HG03378 (cell line): Measurements from ENCODE around the gene WT1.

Source experiments
- ATAC-seq: cut with Tn5 transposase; IDR thresholded peaks from one replicate; pipeline ENCODE4 v1.9.1; 2021; ENCODE audit warnings: mild to moderate bottlenecking, moderate library complexity; ENCODE audit not compliant: unreplicated experiment

The WT1 gene

DNA sequence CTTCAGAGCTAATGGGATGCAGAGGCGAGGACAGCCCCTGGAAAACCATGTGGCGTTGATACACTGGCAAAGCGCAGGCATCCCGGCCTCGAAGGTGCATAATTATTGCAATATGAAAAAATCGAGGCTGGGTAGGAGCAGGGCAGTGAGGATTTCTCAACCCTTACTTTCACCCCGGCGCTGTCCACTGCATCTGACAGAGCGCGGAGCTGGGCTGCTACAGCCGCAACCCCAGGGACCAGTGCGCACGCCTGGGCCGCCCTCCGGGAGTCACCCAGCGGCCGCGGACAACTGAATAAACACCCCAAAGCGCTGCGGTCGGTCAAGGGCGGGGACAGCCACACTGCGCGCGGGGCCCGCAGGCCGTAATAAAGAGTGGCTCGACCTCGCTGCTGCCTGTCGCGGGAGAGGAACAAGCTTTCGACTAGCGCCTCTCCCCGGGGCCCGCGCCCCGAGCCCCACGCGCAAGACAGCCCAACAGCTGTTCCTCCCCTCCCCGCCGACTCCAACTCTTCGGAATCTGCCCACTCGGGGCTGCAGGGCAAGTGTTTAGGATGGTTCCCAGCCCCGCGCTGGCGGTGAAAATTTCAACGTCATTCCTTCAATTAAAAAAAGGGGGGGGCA lies 3.6 kb upstream of the WT1 start:
- no peak for ATAC-seq

GRCh38 chr11:32438346-32438865 lies 3.1 kb upstream of the WT1 start:
- ATAC-seq: no peak

- ATAC-seq: no peak
Observed at GRCh38 chr11:32437495-32438345, 2.4 kb upstream of the WT1 start.

DNA sequence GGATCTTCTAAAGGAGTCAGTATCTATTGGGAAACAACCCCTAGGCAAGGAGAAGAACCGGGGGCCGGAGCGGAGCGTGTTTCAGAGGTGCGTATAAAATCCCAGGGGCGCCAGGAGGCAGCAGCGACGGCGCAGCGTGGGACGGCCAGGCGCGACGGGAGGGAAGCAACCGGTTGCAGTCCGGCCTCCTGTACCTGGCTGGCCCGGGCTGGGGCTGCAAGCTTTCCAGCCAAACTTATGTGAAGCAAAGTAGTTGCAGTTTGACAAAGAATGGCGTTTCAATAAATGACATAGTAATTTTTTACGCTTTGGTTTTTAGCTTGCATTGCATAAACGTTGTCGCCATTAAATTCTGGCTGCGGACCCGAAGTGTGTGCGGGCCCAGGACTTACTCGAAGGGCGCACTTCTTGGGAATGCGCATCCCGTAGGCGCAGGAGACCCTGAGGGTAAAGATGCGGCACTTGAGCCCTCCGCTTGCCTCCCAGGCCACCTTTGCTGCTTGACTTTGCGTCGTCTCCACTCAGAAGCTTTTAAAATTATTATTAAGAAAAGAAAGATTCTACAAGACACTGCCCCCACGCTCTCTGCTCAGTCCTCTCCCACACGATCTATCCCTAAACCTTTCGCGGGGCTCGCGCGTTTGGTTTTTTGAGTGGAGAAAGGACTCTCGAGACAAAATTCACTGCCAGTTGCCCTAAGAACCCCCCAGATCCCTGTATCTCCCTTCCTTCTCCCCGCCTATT lies 1.6 kb upstream of the WT1 start:
- no peak for ATAC-seq

GRCh38 chr11:32435942-32436750 lies 807 bp upstream of the WT1 start:
- no peak for ATAC-seq

DNA sequence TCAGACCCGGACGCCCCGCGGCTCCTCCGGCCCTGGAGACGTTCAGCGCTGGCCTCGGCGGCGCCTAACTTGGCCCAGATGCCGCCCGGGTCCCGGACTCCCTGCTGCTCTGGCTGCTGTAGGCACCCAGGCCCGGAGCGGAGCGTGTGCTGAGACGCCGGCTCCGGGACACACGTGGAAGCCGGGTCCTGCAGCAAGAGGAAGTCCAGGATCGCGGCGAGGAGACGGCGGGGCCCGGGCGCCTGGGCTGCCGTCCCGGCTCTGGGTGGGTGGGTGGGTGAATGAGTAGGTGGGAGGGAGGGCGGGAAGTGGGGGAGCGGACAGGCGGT lies 223 bp downstream of the WT1 start:
- ATAC-seq: no peak

DNA sequence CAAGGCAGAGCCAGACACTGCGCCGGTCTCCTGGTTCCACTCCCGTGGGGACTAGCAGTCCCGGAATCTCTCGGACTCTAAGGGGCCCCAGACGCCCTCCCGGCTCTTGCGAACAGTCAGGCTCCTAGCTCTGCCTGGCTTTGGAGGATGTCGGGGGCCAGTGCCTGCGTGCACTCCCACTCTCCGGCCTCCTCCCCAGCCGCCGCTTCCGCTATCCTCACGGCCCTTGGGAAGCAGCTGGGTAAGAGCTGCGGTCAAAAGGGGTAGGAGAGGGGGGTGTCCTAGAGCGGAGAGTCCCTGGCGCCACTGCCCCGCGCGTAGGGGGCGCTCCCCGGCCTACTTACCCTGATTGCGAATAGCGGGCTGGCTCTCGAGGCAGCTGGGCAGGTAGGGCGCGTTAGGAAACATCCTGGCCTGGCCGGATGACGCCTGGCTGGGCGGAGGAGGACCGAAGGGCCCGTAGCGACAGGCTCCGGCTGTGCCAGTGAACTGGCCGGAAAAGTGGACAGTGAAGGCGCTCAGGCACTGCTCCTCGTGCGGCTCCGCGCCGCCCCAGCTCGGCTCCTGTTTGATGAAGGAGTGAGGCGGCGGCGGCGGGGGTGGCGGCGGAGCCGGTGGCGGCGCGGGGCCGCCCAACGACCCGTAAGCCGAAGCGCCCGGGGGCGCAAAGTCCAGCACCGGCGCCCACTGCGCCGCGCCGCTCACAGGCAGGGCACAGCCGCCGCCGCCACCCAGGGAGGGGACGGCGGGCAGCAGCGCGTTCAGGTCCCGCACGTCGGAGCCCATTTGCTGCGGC lies 785 bp downstream of the WT1 start:
- no peak for ATAC-seq

DNA sequence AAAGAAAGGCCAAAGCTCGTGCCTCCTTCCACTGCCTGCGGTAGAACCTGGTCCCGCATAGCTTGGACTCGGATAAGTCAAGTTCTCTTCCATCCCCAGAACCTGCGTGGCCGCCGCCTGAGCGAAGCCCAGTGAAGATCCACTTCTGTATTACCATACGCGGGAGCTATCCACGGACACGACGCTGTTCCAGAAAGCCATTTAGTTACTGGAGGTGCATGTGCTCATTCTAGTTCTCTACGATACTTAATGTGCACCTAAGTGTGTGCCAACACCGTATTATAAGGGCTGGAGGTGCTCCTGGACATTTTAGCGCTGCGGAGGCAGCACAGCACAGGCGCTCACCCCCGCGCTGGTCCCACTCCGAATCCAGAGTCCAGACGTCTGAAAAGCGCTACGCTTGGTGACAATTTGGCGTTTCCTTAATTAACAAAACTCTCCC lies 1.4 kb downstream of the WT1 start:
- no peak for ATAC-seq

- no peak for ATAC-seq
Observed at GRCh38 chr11:32433101-32433913, 2.0 kb downstream of the WT1 start.

DNA sequence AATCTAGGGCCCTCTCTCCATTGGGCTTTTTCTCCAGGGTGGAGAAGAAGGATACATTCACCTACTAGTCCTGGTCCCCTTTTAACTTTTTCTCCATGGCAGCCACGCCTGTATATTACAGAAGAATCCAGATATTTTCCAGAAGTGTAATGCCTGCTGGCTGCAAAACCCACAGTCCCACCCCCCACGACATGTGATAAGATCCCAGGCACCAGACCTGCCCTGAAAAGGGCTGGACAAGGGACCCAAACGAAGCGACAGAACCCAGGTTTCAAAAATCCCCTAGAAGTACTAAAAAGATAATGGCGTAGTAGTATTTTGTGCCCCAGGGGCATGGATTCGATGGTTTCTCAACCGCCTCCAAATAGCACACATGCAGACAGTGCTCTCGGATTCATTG lies 2.8 kb downstream of the WT1 start:
- no peak for ATAC-seq

DNA sequence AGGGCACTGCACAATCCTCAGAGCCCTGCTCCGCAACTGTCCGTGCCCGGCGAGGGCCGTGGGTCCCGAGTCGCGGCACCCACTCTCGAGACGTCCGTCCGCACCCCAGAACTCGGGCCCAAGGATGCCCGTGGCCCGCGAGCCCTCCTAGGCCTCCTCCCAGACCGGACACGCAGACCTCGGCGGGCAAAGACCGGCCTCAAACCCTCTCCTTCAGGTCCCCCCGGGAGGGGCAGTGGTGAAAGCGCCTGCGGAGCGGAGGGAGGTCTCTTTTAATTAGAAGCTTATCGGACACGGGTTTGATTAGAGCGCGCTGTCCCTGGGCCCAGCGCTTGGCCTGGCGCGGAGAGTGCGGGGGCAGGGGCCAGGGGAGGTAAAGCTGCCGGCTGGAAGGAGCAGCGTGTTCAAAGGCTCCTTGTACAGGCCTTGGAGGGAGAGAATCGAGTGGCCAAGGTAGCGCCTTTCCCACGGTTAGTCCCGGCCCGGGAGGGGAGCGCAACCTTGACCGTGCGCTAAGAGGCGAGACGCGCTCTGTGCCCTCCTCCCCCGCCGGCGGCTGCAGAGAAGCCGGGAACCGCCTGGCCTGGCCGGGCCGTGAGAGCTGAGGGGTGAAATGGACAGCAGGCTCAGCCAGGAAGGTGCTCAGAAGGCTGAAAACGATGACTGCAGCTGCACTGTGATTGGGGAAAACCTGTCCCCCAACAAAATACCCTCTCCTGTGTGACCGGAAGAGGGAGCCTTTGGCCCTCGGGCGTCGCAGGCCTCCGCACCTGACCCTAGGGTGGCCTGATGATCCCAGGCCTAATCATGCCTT lies 4.6 kb downstream of the WT1 start:
- ATAC-seq: no peak

- ATAC-seq: no peak
Observed at GRCh38 chr11:32429477-32429876, 5.9 kb downstream of the WT1 start.

DNA sequence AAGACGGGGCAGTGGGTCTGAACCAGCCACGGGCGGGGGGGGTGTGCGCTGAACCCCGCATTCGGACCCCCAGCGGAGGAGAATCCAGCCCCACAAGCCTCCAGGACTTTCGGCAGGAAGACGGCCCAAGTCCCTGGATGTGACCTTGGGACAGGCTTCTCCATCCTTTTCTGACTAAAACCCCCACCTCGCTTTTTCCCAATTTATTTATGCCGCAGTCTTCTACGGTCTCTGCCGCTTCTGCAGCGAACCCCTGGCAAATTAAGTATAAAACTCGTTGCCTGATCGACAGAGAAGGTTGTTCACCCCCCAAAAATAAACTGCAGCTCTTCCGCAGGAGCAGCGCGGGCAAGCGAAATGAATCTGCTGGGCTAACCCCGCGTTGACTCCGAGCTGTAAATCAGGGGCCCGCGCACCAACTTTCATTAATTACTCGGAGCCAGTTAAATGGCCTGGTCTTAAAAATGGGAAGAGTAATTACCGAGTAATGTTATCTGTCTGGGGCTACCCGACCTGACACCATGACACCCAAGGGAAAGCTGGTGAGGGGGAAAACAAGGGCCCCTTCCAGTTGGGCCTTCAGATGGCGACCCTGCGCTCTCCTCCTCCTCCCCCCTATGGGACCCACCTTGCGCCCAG lies 6.6 kb downstream of the WT1 start:
- ATAC-seq: no peak

DNA sequence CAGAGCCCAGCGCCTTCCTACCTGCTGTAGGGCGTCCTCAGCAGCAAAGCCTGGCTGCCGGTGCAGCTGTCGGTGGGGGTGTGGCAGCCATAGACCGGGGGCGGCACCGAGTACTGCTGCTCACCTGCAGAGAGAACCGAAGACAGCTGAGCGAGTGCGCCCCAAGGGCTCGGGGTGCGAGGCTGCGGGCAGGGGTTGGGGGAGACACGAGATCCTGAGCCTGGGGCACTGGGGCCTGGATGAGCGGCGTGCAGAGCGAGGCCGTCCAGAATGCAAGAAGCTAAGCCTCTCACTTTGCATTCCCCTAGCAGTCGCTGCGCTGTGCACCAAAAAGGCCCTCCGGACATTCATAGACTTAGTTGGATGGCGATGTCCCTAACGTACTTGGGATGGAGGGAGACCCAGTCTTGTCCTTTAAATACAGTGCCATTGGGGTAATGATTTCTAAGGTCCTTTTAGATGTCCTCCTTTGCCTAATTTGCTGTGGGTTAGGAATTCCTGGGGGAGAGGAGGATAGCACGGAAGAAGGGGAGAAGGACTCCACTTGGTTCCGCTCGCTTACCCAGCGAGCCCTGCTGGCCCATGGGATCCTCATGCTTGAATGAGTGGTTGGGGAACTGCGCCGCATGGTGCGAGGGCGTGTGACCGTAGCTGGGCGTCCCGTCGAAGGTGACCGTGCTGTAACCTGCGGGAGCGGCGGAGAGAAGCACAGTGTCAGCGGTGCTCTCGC lies 7.2 kb downstream of the WT1 start:
- ATAC-seq: no peak

- ATAC-seq: no peak
Observed at GRCh38 chr11:32427616-32427934, 7.8 kb downstream of the WT1 start.

DNA sequence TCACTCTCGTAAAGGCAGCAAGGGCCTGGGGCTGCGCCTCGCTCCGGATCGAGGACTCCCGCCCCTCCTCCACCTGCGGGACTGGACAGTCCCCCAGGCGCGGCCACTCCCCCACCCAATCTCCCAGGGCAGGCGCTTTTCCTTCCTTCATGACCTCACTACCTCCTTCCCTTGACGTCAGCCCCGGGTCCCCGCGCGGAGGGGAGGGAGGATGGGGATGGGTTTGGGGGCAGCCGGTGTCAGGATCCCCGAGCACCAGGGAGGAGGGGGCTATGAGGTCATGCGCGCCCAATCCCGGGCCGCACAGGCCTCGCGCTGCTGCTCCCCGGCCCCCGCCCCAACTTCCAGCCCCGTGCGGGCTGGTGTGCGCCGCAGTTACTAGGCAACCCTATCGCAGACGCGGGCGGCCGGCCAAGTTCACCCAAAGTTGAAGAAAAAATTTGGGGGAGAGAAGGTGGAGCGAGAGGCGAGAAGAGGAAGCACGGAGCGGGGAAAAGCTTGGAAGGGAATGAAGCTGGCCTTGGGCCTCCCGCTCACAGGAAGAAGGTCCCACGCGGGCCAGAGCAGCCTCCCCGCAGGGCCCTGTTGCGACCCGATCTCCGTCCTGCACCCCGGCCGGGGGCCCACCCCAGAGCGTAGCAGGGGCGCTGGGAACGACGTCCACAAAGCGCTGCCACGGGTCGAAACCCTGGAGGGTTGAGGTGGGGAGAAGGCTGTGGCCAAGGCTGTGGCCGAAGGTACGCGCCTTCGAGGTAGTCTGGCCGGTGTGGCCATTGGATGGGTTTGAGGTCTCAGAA lies 8.3 kb downstream of the WT1 start:
- ATAC-seq: no peak

- ATAC-seq: no peak
Observed at GRCh38 chr11:32426192-32426591, 9.1 kb downstream of the WT1 start.
